IMR-90 (cell line): Measurements from ENCODE around the gene LIN9.

Source experiments
- MAFK ChIP-seq: IDR thresholded peaks from 2 replicates; pipeline ENCODE4 v1.6.1; 2012; ENCODE audit warnings: low read depth, low read length, improper control_type of control experiment
- POLR2A ChIP-seq: IDR thresholded peaks from 2 replicates; pipeline ENCODE4 v1.6.1; 2012; ENCODE audit warnings: mild to moderate bottlenecking, low read depth, low read length
- RCOR1 ChIP-seq: IDR thresholded peaks from 2 replicates; pipeline ENCODE4 v1.6.1; 2012; ENCODE audit warnings: mild to moderate bottlenecking, low read length, improper control_type of control experiment; ENCODE audit not compliant: insufficient replicate concordance
- RFX5 ChIP-seq: IDR thresholded peaks from 2 replicates; pipeline ENCODE4 v1.8.0; 2012; ENCODE audit warnings: low read depth, mild to moderate bottlenecking, low read length, moderate library complexity
- TF ChIP-seq, protein P1 (sequence below): conservative IDR thresholded peaks from 2 replicates; pipeline ENCODE4 v1.5.1; 2012; ENCODE audit warnings: mild to moderate bottlenecking, low read depth, low read length, improper control_type of control experiment
- TF ChIP-seq, protein P2 (sequence below): fragments of 150-350 bp; IDR thresholded peaks from 2 replicates; pipeline ENCODE4 v1.6.1; 2016; ENCODE audit warnings: low read depth, mild to moderate bottlenecking, low read length, moderate library complexity, borderline replicate concordance

- TF ChIP-seq, protein P1, sequence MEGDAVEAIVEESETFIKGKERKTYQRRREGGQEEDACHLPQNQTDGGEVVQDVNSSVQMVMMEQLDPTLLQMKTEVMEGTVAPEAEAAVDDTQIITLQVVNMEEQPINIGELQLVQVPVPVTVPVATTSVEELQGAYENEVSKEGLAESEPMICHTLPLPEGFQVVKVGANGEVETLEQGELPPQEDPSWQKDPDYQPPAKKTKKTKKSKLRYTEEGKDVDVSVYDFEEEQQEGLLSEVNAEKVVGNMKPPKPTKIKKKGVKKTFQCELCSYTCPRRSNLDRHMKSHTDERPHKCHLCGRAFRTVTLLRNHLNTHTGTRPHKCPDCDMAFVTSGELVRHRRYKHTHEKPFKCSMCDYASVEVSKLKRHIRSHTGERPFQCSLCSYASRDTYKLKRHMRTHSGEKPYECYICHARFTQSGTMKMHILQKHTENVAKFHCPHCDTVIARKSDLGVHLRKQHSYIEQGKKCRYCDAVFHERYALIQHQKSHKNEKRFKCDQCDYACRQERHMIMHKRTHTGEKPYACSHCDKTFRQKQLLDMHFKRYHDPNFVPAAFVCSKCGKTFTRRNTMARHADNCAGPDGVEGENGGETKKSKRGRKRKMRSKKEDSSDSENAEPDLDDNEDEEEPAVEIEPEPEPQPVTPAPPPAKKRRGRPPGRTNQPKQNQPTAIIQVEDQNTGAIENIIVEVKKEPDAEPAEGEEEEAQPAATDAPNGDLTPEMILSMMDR, result no peak
- no peak for TF ChIP-seq RCOR1
- TF ChIP-seq RFX5, result no peak
- no peak for TF ChIP-seq POLR2A
- TF ChIP-seq, protein P2, sequence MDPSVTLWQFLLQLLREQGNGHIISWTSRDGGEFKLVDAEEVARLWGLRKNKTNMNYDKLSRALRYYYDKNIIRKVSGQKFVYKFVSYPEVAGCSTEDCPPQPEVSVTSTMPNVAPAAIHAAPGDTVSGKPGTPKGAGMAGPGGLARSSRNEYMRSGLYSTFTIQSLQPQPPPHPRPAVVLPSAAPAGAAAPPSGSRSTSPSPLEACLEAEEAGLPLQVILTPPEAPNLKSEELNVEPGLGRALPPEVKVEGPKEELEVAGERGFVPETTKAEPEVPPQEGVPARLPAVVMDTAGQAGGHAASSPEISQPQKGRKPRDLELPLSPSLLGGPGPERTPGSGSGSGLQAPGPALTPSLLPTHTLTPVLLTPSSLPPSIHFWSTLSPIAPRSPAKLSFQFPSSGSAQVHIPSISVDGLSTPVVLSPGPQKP, result no peak
- TF ChIP-seq MAFK, result no peak
Measured at GRCh38 chr1:226199971-226200370, 109.0 kb downstream of the LIN9 start.
